Spleen (tissue), 13 donors: Measurements from ENCODE around the gene SREK1IP1. TPM values are rescaled to one million over a fixed set of nuclear protein-coding genes. Genes with fewer than 3 reads are reported as not detected.

Experiments
- DNase-seq: peaks from one replicate; pipeline ENCODE4 v3.0.0-alpha.2; 2020
- H3K27ac ChIP-seq, 8 donors: fragments of 200-600 bp; sonication (generic) in 7 of 8; 1 replicate in 4 of 8; 2 replicates in 4 of 8; pipeline versions ENCODE4 v1.5.0 to v1.8.0; 2016 to 2021; ENCODE audit warnings: inconsistent platforms in 4 of 8, mild to moderate bottlenecking in 4 of 8, moderate library complexity in 1 of 8
- H3K27me3 ChIP-seq, 7 donors: fragments of 200-600 bp; sonication (generic) in 6 of 7; replicated peaks in 1 of 7; 1 replicate in 4 of 7; 2 replicates in 3 of 7; pipeline versions ENCODE4 v1.5.0 to v1.8.0; 2016 to 2021; ENCODE audit warnings: inconsistent platforms in 3 of 7, mild to moderate bottlenecking in 1 of 7
- H3K36me3 ChIP-seq, 6 donors: fragments of 200-600 bp; sonication (generic) in 5 of 6; 1 replicate in 4 of 6; 2 replicates in 2 of 6; pipeline versions ENCODE4 v1.5.0 to v1.8.0; 2016 to 2021; ENCODE audit warnings: inconsistent platforms in 2 of 6
- H3K4me1 ChIP-seq, 6 donors: fragments of 200-600 bp; sonication (generic) in 5 of 6; 1 replicate in 3 of 6; 2 replicates in 3 of 6; pipeline versions ENCODE4 v1.5.0 to v1.8.0; 2016 to 2021; ENCODE audit warnings: inconsistent platforms in 3 of 6
- H3K4me3 ChIP-seq, 8 donors: fragments of 200-600 bp; sonication (generic) in 7 of 8; 1 replicate in 4 of 8; 2 replicates in 4 of 8; pipeline versions ENCODE4 v1.5.0 to v1.8.0; 2016 to 2021; ENCODE audit warnings: inconsistent platforms in 4 of 8, mild to moderate bottlenecking in 4 of 8, moderate library complexity in 2 of 8
- H3K9me3 ChIP-seq, 8 donors: fragments of 200-600 bp; sonication (generic) in 7 of 8; 1 replicate in 4 of 8; 2 replicates in 4 of 8; pipeline versions ENCODE4 v1.5.0 to v1.8.0; 2016 to 2021; ENCODE audit warnings: inconsistent platforms in 4 of 8
- CTCF ChIP-seq, 11 experiments: fragments of 200-600 bp in 7 of 11; fragments of 450-650 bp in 4 of 11; sonication (generic) in 4 of 11; IDR thresholded peaks in 8 of 11; conservative IDR thresholded peaks in 3 of 11; 1 replicate in 7 of 11; 2 replicates in 4 of 11; pipeline versions ENCODE4 v1.4.0 to v1.8.0; 2016 to 2021; ENCODE audit warnings: antibody characterized with exemption in 11 of 11, inconsistent platforms in 4 of 11, mild to moderate bottlenecking in 1 of 11
- POLR2A ChIP-seq, 3 donors: fragments of 450-650 bp; IDR thresholded peaks; one replicate each; pipeline ENCODE4 v1.5.1; 2017; ENCODE audit warnings: antibody characterized with exemption in 3 of 3, mild to moderate bottlenecking in 1 of 3
- POLR2AphosphoS5 ChIP-seq, 3 donors: sonication (generic); formaldehyde crosslinking; IDR thresholded peaks; one replicate each; pipeline ENCODE4 v1.5.1; 2017; ENCODE audit warnings: antibody characterized with exemption in 3 of 3
- WGBS, 5 donors: extraction: QIAGEN DNeasy Blood & Tissue Kit in 3 of 5; methylation state at CpG; one replicate each; pipeline versions ENCODE4 v1.1.5 to v1.1.7; 2013 to 2018; 5-methylcytosine and 5-hydroxymethylcytosine counted together
- intact Hi-C: fragments of 100-400 bp; cut with DNase I; formaldehyde crosslinking; loops from one replicate; pipeline ENCODE4 v1.15.0; 2023; ENCODE audit warnings: low total_unique reads
- long read RNA-seq, 2 donors: transcript quantifications; one replicate each; lab custom pipeline, GENCODE V29; 2026
- polyA plus RNA-seq, 3 donors: library from polyadenylated mRNA; stranded (reverse); fragments of 200-250 nt; gene quantifications; one replicate each; pipeline ENCODE4 v1.2.1, GENCODE V29; 2013
- total RNA-seq, 7 donors: library from RNA; depleted of rRNA in 3 of 7; stranded (reverse); fragments of >200 nt in 3 of 7; fragmentation: NEBNext Ultra II Directional in 4 of 7; extraction: Animal tissue kit (Norgen Biotek cat#: 25700) in 4 of 7; gene quantifications; one replicate each; pipeline versions ENCODE4 v1.1.0 to v1.2.1, GENCODE V29; 2016 to 2021
- donor health status: healthy with polysubstance abuse.
- donor health status: DM: no; HTN: no; CAD: no; lungs with moderate emphysema.
- donor health status: DM: no; HTN: no; CAD: no.
- donor health status: Bipolar disorder and iron deficiency.
- donor health status: healthy.
- donor health status: DM: no; HTN: no; CAD: no.
- donor health status: DM: yes; HTN: yes; CAD: no.

SREK1IP1 gene
- total RNA-seq (10 to 100 TPM; 10.8 to 18.7 (median 16.4) TPM), polyA plus RNA-seq (10 to 100 TPM; 10.5 to 27.3 (median 17.0) TPM)
- long read RNA-seq, donor 1, full-length matches to known transcripts: 42 of 52 reads
- long read RNA-seq, donor 1, partial matches to known transcripts: 10 of 52 reads
- long read RNA-seq, donor 1, other reads (novel, unspliced or antisense): 0 of 52 reads
- long read RNA-seq, donor 2, full-length matches to known transcripts: 32 of 41 reads
- long read RNA-seq, donor 2, partial matches to known transcripts: 9 of 41 reads
- long read RNA-seq, donor 2, other reads (novel, unspliced or antisense): 0 of 41 reads

DNA sequence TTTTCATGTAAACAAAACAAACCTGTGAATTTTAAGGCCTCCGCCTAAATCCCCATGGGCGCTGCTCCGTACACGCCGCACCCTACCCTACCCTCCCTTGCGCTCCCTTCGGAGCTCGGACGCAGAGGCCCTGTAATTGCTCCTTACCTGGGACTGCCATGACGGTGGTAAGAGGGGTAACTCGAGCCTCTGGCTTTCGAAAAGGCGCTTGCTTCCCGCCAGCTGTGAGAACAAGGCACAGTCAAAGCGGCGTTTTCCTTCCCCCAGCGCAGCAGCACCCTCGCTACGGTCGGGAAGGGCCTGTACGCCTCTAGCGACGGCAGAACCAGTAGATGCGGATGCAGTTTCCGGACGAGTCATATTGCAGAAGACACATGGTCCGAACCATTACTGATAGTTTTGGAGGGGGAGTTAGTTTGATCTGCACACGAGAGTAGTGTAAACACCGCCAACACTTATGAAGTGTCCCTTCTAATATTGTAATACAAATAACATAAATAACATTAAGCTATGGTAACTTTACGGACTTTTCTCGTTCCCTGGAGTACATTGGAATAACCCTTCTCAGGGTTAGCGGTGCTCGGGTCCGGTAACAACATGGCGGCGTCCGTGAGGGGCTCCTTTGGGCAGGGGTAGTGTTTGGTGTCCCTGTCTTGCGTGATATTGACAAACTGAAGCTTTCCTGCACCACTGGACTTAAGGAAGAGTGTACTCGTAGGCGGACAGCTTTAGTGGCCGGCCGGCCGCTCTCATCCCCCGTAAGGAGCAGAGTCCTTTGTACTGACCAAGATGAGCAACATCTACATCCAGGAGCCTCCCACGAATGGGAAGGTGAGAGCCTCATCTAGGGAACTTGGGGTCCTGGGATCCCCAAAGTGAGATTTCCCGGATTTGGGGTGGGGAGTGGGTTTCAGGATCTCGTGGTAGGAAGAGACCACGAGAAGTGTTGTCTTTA lies at the start of gene SREK1IP1, which contains the start of gene CWC27:
Gene SREK1IP1 (minus strand): TSS at position 334 of the 955 bp plus-strand sequence. CDS start 174 bp downstream, at position 160.
Gene CWC27 (plus strand): TSS at position 573 of the 955 bp plus-strand sequence. CDS start 217 bp downstream, at position 790.
- 0 to 2% (median 0%) methylated on average over 37 to 48 of the region's 48 CpGs for WGBS, 5 donors
- Histone ChIP-seq H3K36me3 (peaks cover 0 to 18% (median 6%) of the 10 kb centered on the region in 6 donors), H3K27me3 (no peaks in the 10 kb centered on the region), H3K9me3 (no peaks in the 10 kb centered on the region), H3K27ac (peak within 1 kb of the TSS; percentile 82 to 92 (median 90)), H3K4me3 (peak within 1 kb of the TSS; percentile 74 to 92 (median 86)), H3K4me1 (peaks cover 31 to 89% (median 57%) of the 10 kb centered on the region in 6 donors)
- intact Hi-C loops: no loop called here
- DNase-seq: peak; percentile 95
- TF ChIP-seq CTCF (IDR thresholded peaks at IDR 0.05 in 8 of 11, conservative IDR thresholded peaks at IDR 0.05 in 3 of 11): peak in 3 of 11 experiments; percentile 20 to 39 (median 36)
- peak; percentile 88 to 97 (median 97) for TF ChIP-seq POLR2AphosphoS5 (IDR thresholded peaks at IDR 0.05)
- TF ChIP-seq POLR2A (IDR thresholded peaks at IDR 0.05): peak; percentile 28 to 89 (median 53)

- 68 to 77% (median 76%) methylated on average over 3 of the region's 3 CpGs for WGBS, 5 donors
- Histone ChIP-seq H3K27me3 (no peaks in the 10 kb centered on the region), H3K9me3 (no peaks in the 10 kb centered on the region), H3K36me3 (peaks cover 0 to 24% (median 3%) of the 10 kb centered on the region in 6 donors), H3K4me3 (no peak overlapping the region), H3K27ac (peak overlapping the region in 4 of 8 donors; percentile 5 to 67 (median 30)), H3K4me1 (peaks cover 0 to 24% (median 20%) of the 10 kb centered on the region in 6 donors)
- TF ChIP-seq POLR2A (IDR thresholded peaks at IDR 0.05) (no peak), CTCF (IDR thresholded peaks at IDR 0.05 in 8 of 11, conservative IDR thresholded peaks at IDR 0.05 in 3 of 11) (no peak), POLR2AphosphoS5 (IDR thresholded peaks at IDR 0.05) (no peak)
- intact Hi-C loops: no loop called here
- no peak for DNase-seq
These were observed 49.8 kb upstream of the SREK1IP1 start for GRCh38 chr5:64818245-64818644.

DNA sequence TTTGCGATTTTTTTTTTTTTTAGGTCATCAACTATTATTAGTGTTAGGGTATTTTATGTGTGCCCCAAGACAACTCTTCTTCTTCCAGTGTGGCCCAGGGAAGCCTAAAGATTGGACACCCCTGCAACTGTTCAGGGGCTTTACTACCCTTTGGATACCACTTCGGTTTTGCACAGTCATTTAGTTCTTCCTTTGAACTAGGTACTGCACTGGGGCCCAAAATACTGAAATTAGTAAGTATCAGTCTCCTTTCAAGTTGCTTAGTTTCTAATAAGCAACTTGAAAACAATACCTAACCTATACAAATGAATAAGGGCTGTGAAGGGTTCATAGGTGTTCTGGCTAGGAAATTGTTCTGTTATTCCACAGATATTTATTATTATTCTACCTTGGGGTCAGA lies 45.6 kb upstream of the SREK1IP1 start:
- Histone ChIP-seq H3K27ac (no peak overlapping the region), H3K27me3 (no peaks in the 10 kb centered on the region), H3K36me3 (peaks cover 0 to 35% (median 3%) of the 10 kb centered on the region in 6 donors), H3K9me3 (no peaks in the 10 kb centered on the region), H3K4me3 (no peak overlapping the region), H3K4me1 (peaks cover 0 to 9% (median 2%) of the 10 kb centered on the region in 6 donors)
- WGBS, 5 donors: 63 to 79% (median 75%) methylated on average over 2 of the region's 2 CpGs
- no peak for DNase-seq
- no peak for TF ChIP-seq CTCF (IDR thresholded peaks at IDR 0.05 in 8 of 11, conservative IDR thresholded peaks at IDR 0.05 in 3 of 11)
- TF ChIP-seq POLR2A (IDR thresholded peaks at IDR 0.05): no peak
- no peak for TF ChIP-seq POLR2AphosphoS5 (IDR thresholded peaks at IDR 0.05)
- intact Hi-C loops: loop anchor here (5.0 kb wide), 1 partner anchor 668 kb away; the partner anchor contains the start of gene ADAMTS6
